Measurements from ENCODE around the gene NPY2R.

NPY2R gene

DNA sequence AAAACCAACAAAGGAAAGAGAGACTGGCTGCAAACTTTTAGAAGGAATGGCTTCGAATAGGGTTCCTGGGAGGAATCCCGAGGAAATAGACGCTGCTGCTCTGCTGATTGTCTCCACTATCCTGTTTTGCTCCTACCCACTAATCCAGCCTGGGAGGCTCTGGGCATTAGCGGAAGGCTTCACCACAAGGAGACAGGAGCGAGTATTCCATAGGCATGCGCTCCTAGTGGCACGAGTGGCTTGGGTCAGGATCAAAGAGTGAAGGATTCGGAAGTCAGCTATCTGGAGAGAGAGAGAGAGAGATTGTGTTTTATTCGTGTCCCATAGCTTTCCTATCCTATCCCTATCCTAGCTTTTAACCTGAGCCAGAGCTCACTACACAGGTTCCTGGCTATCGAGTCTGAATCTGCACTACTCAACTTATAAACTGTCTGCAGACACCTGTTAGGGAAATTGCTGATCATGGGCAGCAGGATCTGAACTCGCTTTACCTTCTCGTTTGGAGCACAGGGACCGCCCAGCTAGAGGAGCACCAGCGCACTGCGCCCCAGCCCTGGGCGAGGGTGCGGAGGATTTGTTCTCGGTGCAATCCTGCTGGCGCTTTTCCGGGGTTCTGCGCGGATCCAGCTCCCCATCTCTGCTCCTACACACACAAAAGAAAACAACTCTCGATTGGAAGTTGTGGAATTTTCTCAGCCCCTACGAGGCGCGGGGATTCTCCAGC, 740 bp upstream of the NPY2R start:
- Histone ChIP-seq H3K4me3 (ENCODE audit: low read length) (peak overlapping the region; percentile 71), H3K9me3 (ENCODE audit: insufficient read depth, low read depth, low read length) (no peaks in the 10 kb centered on the region), H3K4me1 (ENCODE audit: insufficient read depth, low read length) (peaks cover 25% of the 10 kb centered on the region), H3K27me3 (ENCODE audit: insufficient read depth, low read length) (peaks cover 51% of the 10 kb centered on the region), H3K9ac (ENCODE audit: low read depth, low read length) (no peak overlapping the region), H3K27ac (ENCODE audit: low read depth, low read length) (no peak overlapping the region), H3K36me3 (ENCODE audit: insufficient read depth, low read length) (no peaks in the 10 kb centered on the region)
- WGBS = 4% methylated on average over 25 of the region's 26 CpGs

DNA sequence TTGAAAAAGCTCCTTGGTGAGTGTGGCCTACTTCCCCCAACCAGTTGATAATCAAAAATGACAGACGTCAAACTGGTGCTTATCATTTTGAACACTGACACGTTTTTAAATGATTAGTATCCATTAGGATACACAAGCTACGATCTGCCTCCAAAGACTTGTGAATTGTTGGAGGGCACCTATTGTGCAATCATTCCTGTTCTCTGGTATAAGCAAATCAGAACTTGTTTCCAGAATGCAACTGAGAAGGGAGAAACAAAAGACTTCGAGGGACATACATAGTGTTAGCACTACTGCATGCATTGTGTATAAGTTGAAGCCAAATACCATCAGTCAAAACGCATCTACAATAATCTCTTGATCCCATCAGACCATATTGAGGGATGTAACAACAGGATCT, 11.6 kb downstream of the NPY2R start:
- Histone ChIP-seq H3K9ac (ENCODE audit: low read depth, low read length) (no peak overlapping the region), H3K9me3 (ENCODE audit: insufficient read depth, low read depth, low read length) (no peaks in the 10 kb centered on the region), H3K27ac (ENCODE audit: low read depth, low read length) (no peak overlapping the region), H3K4me3 (ENCODE audit: low read length) (no peak overlapping the region), H3K36me3 (ENCODE audit: insufficient read depth, low read length) (no peaks in the 10 kb centered on the region), H3K27me3 (ENCODE audit: insufficient read depth, low read length) (no peaks in the 10 kb centered on the region), H3K4me1 (ENCODE audit: insufficient read depth, low read length) (no peaks in the 10 kb centered on the region)
- WGBS = 96% methylated on average over 4 of the region's 5 CpGs

DNA sequence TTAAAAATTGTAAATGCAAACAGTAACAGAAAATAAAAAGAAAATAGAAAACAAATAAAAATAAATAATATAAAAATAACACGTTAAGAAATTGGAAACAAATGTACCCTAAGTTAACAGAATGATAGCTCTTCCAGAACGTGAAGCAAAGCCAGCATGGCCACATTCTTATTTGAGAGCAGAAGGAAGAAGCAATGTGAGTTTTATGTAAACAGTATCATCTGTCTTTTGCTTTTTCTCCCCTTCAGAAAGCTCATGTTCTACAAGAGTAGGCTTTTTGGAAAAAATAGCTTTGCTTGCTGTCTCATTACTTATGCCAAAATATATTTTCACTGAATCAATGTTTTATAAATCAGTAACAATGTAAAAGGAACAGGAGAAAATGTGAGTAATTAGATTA, 18.7 kb downstream of the NPY2R start:
- WGBS = 100% methylated on average over 1 of the region's 2 CpGs
- Histone ChIP-seq H3K9ac (ENCODE audit: low read depth, low read length) (no peak overlapping the region), H3K9me3 (ENCODE audit: insufficient read depth, low read depth, low read length) (no peaks in the 10 kb centered on the region), H3K4me3 (ENCODE audit: low read length) (no peak overlapping the region), H3K27ac (ENCODE audit: low read depth, low read length) (no peak overlapping the region), H3K27me3 (ENCODE audit: insufficient read depth, low read length) (no peaks in the 10 kb centered on the region), H3K4me1 (ENCODE audit: insufficient read depth, low read length) (no peaks in the 10 kb centered on the region), H3K36me3 (ENCODE audit: insufficient read depth, low read length) (no peaks in the 10 kb centered on the region)

DNA sequence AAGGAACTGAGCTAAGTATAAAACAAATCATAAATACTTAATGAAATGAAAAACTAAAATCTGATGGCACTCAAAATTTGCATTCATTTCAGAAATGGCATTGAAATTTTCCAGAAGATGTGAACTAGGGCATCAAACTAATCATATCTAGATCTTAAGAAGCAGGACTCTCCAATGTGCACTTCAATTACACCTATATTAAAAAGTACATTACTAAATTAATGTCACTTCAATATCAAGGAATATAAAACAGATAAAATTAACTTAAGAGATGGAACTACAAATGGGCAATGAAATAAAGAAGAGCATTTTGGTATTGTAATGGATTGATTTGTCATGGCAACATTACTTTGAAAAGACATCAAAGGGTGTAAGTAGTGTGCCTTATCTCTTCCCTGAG, 20.3 kb downstream of the NPY2R start:
- no peaks in the 10 kb centered on the region for H3K36me3 ChIP-seq (ENCODE audit: insufficient read depth, low read length)
- no peak overlapping the region for H3K9ac ChIP-seq (ENCODE audit: low read depth, low read length)
- H3K4me1 ChIP-seq (ENCODE audit: insufficient read depth, low read length) = no peaks in the 10 kb centered on the region
- H3K4me3 ChIP-seq (ENCODE audit: low read length) = no peak overlapping the region
- H3K9me3 ChIP-seq (ENCODE audit: insufficient read depth, low read depth, low read length) = no peaks in the 10 kb centered on the region
- H3K27me3 ChIP-seq (ENCODE audit: insufficient read depth, low read length) = no peaks in the 10 kb centered on the region
- no peak overlapping the region for H3K27ac ChIP-seq (ENCODE audit: low read depth, low read length)

DNA sequence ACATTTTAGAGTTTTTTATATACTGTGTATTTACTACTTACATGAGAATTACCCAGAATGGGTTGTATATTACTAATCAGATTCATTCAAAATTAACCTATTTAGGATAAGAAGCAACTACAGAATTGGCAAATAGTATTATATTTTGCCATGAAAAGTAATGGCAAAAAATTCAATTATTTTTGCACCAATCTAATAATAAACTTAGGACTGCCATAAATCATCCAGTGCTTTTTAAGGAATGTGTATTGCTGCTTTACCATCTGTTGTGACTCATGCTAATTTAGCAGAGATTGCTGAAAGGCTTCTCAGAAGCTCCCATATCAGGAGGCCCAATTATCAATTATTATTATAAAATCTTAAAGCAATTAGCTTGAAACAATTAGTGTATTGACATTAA, 24.0 kb downstream of the NPY2R start:
- H3K4me3 ChIP-seq (ENCODE audit: low read length) = no peak overlapping the region
- no peaks in the 10 kb centered on the region for H3K27me3 ChIP-seq (ENCODE audit: insufficient read depth, low read length)
- no peaks in the 10 kb centered on the region for H3K9me3 ChIP-seq (ENCODE audit: insufficient read depth, low read depth, low read length)
- H3K27ac ChIP-seq (ENCODE audit: low read depth, low read length) = no peak overlapping the region
- no peaks in the 10 kb centered on the region for H3K4me1 ChIP-seq (ENCODE audit: insufficient read depth, low read length)
- no peak overlapping the region for H3K9ac ChIP-seq (ENCODE audit: low read depth, low read length)
- no peaks in the 10 kb centered on the region for H3K36me3 ChIP-seq (ENCODE audit: insufficient read depth, low read length)

DNA sequence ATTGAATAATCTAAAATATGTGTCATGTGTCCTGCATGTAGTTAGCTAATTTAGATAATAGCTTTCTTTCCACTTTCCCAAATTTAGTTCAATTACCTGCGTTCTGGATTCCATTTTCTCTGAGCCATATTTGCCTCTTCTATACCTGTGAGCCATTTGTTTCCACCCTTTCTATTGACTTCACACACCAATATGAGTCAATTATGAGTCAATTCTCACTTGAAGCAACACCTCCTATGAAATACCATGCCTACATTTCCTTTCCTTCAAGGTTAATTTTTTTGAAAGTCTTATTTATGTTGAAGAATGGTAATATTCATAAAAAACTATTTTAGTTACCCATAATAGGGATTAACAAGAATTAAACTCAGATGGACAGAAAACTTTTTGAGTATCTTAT, 25.8 kb downstream of the NPY2R start:
- 93% methylated on average over 1 of the region's 1 CpG for WGBS
- Histone ChIP-seq H3K9me3 (ENCODE audit: insufficient read depth, low read depth, low read length) (no peaks in the 10 kb centered on the region), H3K4me1 (ENCODE audit: insufficient read depth, low read length) (no peaks in the 10 kb centered on the region), H3K27me3 (ENCODE audit: insufficient read depth, low read length) (no peaks in the 10 kb centered on the region), H3K27ac (ENCODE audit: low read depth, low read length) (no peak overlapping the region), H3K9ac (ENCODE audit: low read depth, low read length) (no peak overlapping the region), H3K36me3 (ENCODE audit: insufficient read depth, low read length) (no peaks in the 10 kb centered on the region), H3K4me3 (ENCODE audit: low read length) (no peak overlapping the region)

DNA sequence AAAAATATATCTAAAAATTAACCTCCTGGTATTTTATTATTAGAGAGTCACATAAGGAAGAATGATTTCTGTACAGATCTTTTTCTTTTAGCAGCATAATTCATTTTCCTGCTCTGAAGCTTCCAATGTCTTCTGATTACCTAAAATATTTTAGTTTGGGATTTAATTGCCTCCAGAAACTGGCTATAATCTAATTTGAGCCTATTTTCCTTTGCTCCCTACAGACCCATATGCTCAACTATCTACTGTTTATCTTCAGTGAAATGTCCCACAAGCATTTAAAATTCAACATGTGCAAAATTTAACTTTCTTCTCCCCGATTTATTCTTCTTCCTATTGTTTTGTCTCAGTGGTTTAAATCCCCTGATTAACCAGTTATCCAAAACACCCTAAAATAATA, 29.1 kb downstream of the NPY2R start:
- no peak overlapping the region for H3K9ac ChIP-seq (ENCODE audit: low read depth, low read length)
- H3K27me3 ChIP-seq (ENCODE audit: insufficient read depth, low read length) = no peaks in the 10 kb centered on the region
- no peaks in the 10 kb centered on the region for H3K4me1 ChIP-seq (ENCODE audit: insufficient read depth, low read length)
- WGBS = 93% methylated on average over 1 of the region's 1 CpG
- no peak overlapping the region for H3K27ac ChIP-seq (ENCODE audit: low read depth, low read length)
- H3K36me3 ChIP-seq (ENCODE audit: insufficient read depth, low read length) = no peaks in the 10 kb centered on the region
- no peak overlapping the region for H3K4me3 ChIP-seq (ENCODE audit: low read length)
- H3K9me3 ChIP-seq (ENCODE audit: insufficient read depth, low read depth, low read length) = no peaks in the 10 kb centered on the region

DNA sequence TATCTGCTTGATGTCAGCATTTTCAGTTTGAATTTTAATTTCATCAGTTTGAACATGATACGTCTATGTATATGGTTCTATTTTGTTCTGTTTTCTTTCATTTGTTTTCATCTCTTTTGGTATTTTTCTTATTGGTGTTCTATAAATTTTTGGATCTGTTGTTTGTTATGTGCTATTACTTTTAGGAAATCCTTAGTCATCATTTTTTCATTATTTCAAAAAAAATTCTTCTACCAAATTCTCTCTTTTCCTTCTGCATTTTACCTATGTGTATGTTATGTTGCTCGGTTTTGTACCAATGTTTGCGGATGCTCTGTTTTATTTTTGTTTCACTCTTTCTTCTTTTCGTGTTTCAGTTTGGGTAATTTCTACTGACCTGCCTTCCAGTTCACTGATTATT, 32.8 kb downstream of the NPY2R start:
- WGBS = 92% methylated on average over 4 of the region's 4 CpGs
- H3K4me3 ChIP-seq (ENCODE audit: low read length) = no peak overlapping the region
- no peaks in the 10 kb centered on the region for H3K9me3 ChIP-seq (ENCODE audit: insufficient read depth, low read depth, low read length)
- H3K27me3 ChIP-seq (ENCODE audit: insufficient read depth, low read length) = no peaks in the 10 kb centered on the region
- no peaks in the 10 kb centered on the region for H3K36me3 ChIP-seq (ENCODE audit: insufficient read depth, low read length)
- no peaks in the 10 kb centered on the region for H3K4me1 ChIP-seq (ENCODE audit: insufficient read depth, low read length)
- no peak overlapping the region for H3K27ac ChIP-seq (ENCODE audit: low read depth, low read length)
- H3K9ac ChIP-seq (ENCODE audit: low read depth, low read length) = no peak overlapping the region

DNA sequence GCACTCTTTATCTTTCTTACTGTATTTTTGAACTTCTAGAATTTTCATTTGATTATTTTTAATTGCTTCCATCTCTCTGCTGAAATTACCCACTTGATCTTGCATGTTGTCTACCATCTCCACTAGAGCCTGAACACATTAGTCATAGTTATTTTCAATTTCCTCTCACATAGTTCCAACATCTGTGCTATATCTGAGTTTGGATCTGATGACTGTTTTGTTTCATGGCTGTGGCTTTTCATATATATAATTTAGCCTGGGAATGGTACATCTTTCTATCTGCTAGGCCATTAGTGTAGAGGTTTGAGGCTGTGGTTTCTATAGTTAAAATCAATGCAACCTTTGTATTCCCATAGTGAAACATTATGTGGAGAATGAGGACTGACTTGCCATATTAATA, 33.2 kb downstream of the NPY2R start:
- no peak overlapping the region for H3K4me3 ChIP-seq (ENCODE audit: low read length)
- no peaks in the 10 kb centered on the region for H3K36me3 ChIP-seq (ENCODE audit: insufficient read depth, low read length)
- no peak overlapping the region for H3K27ac ChIP-seq (ENCODE audit: low read depth, low read length)
- no peaks in the 10 kb centered on the region for H3K9me3 ChIP-seq (ENCODE audit: insufficient read depth, low read depth, low read length)
- no peaks in the 10 kb centered on the region for H3K27me3 ChIP-seq (ENCODE audit: insufficient read depth, low read length)
- H3K4me1 ChIP-seq (ENCODE audit: insufficient read depth, low read length) = no peaks in the 10 kb centered on the region
- no peak overlapping the region for H3K9ac ChIP-seq (ENCODE audit: low read depth, low read length)

DNA sequence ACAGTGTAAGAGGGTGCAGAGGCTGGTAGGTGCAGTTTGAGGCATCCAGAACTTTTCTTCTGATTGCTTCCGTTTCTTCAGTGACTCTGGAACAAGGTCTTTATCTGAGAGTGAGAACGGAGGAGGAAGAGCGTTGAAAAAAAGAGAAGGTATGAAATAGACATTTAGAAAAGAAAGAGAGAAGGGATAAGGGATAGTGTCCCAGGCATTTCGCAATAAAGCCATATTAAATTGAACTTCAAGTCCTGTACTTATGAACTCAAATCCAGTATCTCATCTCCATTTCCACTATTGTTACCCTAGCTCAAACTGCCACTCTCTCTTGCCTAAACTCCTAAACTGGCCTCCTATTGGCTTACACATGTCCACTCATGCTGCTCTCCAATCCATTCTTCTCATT, 36.7 kb downstream of the NPY2R start:
- Histone ChIP-seq H3K27ac (ENCODE audit: low read depth, low read length) (no peak overlapping the region), H3K27me3 (ENCODE audit: insufficient read depth, low read length) (no peaks in the 10 kb centered on the region)
- 96% methylated on average over 4 of the region's 4 CpGs for WGBS

DNA sequence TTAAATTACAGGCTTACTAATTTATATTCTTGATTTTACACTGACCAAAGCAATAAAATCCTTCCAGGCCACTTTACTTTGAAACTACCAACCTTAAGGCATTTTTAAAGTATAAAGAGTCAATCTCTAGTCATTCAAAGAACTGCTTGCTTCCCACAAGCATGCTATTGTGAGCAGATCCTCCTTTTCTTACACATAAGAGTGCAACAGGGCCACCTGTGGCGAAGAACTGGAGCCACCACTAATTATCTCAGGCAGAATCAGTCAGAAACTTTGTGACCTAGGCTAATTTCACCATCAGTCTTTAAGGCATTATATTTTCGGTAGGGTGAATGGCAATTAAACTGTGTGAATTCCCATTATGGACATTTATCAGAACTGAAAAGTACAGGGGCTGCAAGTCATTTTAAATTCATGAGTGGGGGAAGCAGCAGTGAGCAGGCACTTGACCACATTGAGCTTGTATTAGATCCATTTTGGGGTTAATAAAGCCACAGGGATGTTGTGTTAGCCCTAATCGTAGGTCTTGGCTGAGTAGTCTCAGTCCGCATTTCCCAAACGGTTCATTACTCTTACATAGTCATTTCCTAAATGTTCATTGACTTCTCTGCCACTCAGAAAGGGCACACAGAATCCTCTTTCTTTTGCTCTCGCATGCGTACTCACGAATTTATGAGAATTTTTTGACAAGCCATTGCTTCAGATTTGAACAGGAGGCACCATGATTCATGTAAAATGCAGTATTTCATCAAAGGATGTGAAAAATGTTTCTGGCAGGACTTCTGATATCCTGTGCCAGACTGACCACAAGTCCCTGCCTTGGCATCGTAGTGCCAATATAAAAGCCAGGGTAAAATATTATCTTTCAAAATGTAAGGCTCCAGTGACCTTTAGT, 39.8 kb downstream of the NPY2R start:
- Histone ChIP-seq H3K27me3 (ENCODE audit: insufficient read depth, low read length) (no peaks in the 10 kb centered on the region), H3K9ac (ENCODE audit: low read depth, low read length) (no peak overlapping the region), H3K27ac (ENCODE audit: low read depth, low read length) (peak overlapping the region; percentile 53), H3K9me3 (ENCODE audit: insufficient read depth, low read depth, low read length) (no peaks in the 10 kb centered on the region), H3K4me3 (ENCODE audit: low read length) (no peak overlapping the region; the same call in 1 of the 2 replicates), H3K4me1 (ENCODE audit: insufficient read depth, low read length) (peaks cover 19% of the 10 kb centered on the region), H3K36me3 (ENCODE audit: insufficient read depth, low read length) (no peaks in the 10 kb centered on the region)
- WGBS = 84% methylated on average over 9 of the region's 9 CpGs

More for the DNA sequence above, 36.7 kb downstream of the NPY2R start:
- H3K36me3 ChIP-seq (ENCODE audit: insufficient read depth, low read length) = no peaks in the 10 kb centered on the region
- H3K9me3 ChIP-seq (ENCODE audit: insufficient read depth, low read depth, low read length) = no peaks in the 10 kb centered on the region
- H3K4me3 ChIP-seq (ENCODE audit: low read length) = no peak overlapping the region
- peaks cover 19% of the 10 kb centered on the region for H3K4me1 ChIP-seq (ENCODE audit: insufficient read depth, low read length)
- no peak overlapping the region for H3K9ac ChIP-seq (ENCODE audit: low read depth, low read length)

Data from HUES64 (cell line).